HL-60 (cell line): ENCODE measurements around the gene KCNG2.

ENCODE experiments used
- CTCF ChIP-seq: IDR thresholded peaks from one replicate; pipeline ENCODE4 v1.5.1; 2011; ENCODE audit warnings: low read length, control low read depth, inconsistent platforms; ENCODE audit not compliant: insufficient read depth
- GABPA ChIP-seq: IDR thresholded peaks from 2 replicates; pipeline ENCODE4 v1.6.1; 2012; ENCODE audit warnings: low read depth
- POLR2AphosphoS5 ChIP-seq: IDR thresholded peaks from 2 replicates; pipeline ENCODE4 v1.6.1; 2012; ENCODE audit warnings: low read depth

DNA sequence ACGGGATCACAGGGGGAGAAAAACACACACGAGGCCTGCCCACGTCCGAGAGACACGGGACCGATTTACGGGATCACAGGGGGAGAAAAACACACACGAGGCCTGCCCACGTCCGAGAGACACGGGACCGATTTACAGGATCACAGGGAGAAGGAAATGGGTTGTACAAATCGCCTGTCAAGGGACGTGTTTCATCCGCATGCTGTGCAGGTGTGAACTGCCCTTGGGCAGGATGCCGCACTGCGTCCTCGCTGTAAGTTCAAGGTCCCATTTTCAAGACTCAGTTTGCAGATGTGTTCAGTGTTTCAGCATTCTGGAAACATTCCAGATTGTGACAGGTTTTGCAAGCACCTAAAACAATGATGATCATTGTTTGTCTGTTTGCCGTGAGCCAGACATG, 2.3 kb upstream of the KCNG2 start:
- TF ChIP-seq CTCF, result no peak
- no peak for TF ChIP-seq POLR2AphosphoS5
- no peak for TF ChIP-seq GABPA
